GDM1 (cell line): ENCODE measurements around the gene PPP1R37.

Experiments
- DNase-seq: peaks from one replicate; lab custom pipeline; 2025; lab: John Stamatoyannopoulos, UW

PPP1R37 gene

GRCh38 chr19:45170146-45171106 is 77.4 kb downstream of the PPP1R37 start:
- DNase-seq = no peak

GRCh38 chr19:45171211-45171623 is 78.2 kb downstream of the PPP1R37 start:
- DNase-seq = no peak

GRCh38 chr19:45172173-45172572 is 79.2 kb downstream of the PPP1R37 start:
- no peak for DNase-seq

- no peak for DNase-seq
Observed at GRCh38 chr19:45172611-45173208, 79.7 kb downstream of the PPP1R37 start.

GRCh38 chr19:45173816-45174215 is 80.8 kb downstream of the PPP1R37 start:
- no peak for DNase-seq

GRCh38 chr19:45175515-45176345 is 82.8 kb downstream of the PPP1R37 start:
- no peak for DNase-seq

GRCh38 chr19:45177817-45178261 is 84.9 kb downstream of the PPP1R37 start, which contains the start of gene TRAPPC6A:
Gene TRAPPC6A, minus strand, starts transcription at chr19:45178237. Its CDS starts 19 bp downstream, at chr19:45178218.
- peak; percentile 54 for DNase-seq

GRCh38 chr19:45178262-45179071 is 85.5 kb downstream of the PPP1R37 start, which contains the start of gene BLOC1S3:
Gene BLOC1S3, plus strand, starts transcription at chr19:45178784. Its CDS starts 513 bp downstream, at chr19:45179297.
- DNase-seq = peak; percentile 100

GRCh38 chr19:45179072-45179891 is 86.3 kb downstream of the PPP1R37 start:
- no peak for DNase-seq

GRCh38 chr19:45179892-45180370 is 87.0 kb downstream of the PPP1R37 start:
- no peak for DNase-seq

- no peak for DNase-seq
Observed at GRCh38 chr19:45180936-45181335, 88.0 kb downstream of the PPP1R37 start.

GRCh38 chr19:45182758-45183157 is 89.8 kb downstream of the PPP1R37 start:
- DNase-seq = no peak

GRCh38 chr19:45184115-45184514 is 91.1 kb downstream of the PPP1R37 start:
- no peak for DNase-seq

GRCh38 chr19:45186509-45187334 is 93.7 kb downstream of the PPP1R37 start:
- no peak for DNase-seq

GRCh38 chr19:45187421-45188100 is 94.6 kb downstream of the PPP1R37 start:
- DNase-seq = peak; percentile 18

- DNase-seq = no peak
Observed at GRCh38 chr19:45189971-45190370, 97.0 kb downstream of the PPP1R37 start.

GRCh38 chr19:45191375-45191774 is 98.4 kb downstream of the PPP1R37 start:
- no peak for DNase-seq

- no peak for DNase-seq
Observed at GRCh38 chr19:45195764-45196163, 102.8 kb downstream of the PPP1R37 start.
